Aorta (tissue), 5 donors: Measurements from ENCODE around the gene DDX39A. TPM values are rescaled to one million over a fixed set of nuclear protein-coding genes. Genes with fewer than 3 reads are reported as not detected.

Source experiments
- ATAC-seq: fragments of 200-7000 bp; cut with Tn5 transposase; one replicate; pipeline ENCODE4 v1.9.1; 2022; ENCODE audit warnings: moderate library complexity; ENCODE audit not compliant: low FRiP score
- DNase-seq, 2 donors: peaks; one replicate each; pipeline ENCODE4 v3.0.0-alpha.2; 2020
- H3K27ac ChIP-seq, 2 donors: one replicate each; pipeline ENCODE4 v1.5.1; 2013; ENCODE audit warnings: low read length in 2 of 2, mild to moderate bottlenecking in 2 of 2, moderate library complexity in 2 of 2, control low read depth in 1 of 2, inconsistent platforms in 1 of 2, low read depth in 1 of 2
- H3K27me3 ChIP-seq, 2 donors: one replicate each; pipeline ENCODE4 v1.6.1; 2013; ENCODE audit warnings: control low read depth in 1 of 2, low read length in 1 of 2, mild to moderate bottlenecking in 1 of 2, moderate library complexity in 1 of 2; ENCODE audit not compliant: insufficient read depth in 2 of 2, control insufficient read depth in 1 of 2
- H3K36me3 ChIP-seq, 2 donors: one replicate each; pipeline ENCODE4 v1.6.1; 2013; ENCODE audit warnings: control low read depth in 1 of 2, low read length in 1 of 2, mild to moderate bottlenecking in 1 of 2; ENCODE audit not compliant: insufficient read depth in 2 of 2, control insufficient read depth in 1 of 2
- H3K4me1 ChIP-seq, 2 donors: one replicate each; pipeline ENCODE4 v1.6.1; 2013; ENCODE audit warnings: low read length in 2 of 2, control low read depth in 1 of 2, mild to moderate bottlenecking in 1 of 2, moderate library complexity in 1 of 2; ENCODE audit not compliant: insufficient read depth in 2 of 2, control insufficient read depth in 1 of 2
- H3K4me3 ChIP-seq, 2 donors: one replicate each; pipeline ENCODE4 v1.5.1; 2013; ENCODE audit warnings: low read length in 2 of 2, control low read depth in 1 of 2, mild to moderate bottlenecking in 1 of 2
- H3K9me3 ChIP-seq: one replicate; pipeline ENCODE4 v1.6.1; 2013; ENCODE audit warnings: mild to moderate bottlenecking, low read length; ENCODE audit not compliant: control insufficient read depth
- whole genome bisulfite sequencing, 2 donors: extraction: QIAGEN DNeasy Blood & Tissue Kit; methylation state at CpG; one replicate each; pipeline ENCODE4 v1.1.7; 2013; 5-methylcytosine and 5-hydroxymethylcytosine counted together
- intact Hi-C, 2 donors: fragments of 100-400 bp; cut with DNase I; formaldehyde crosslinking; loops; one replicate each; pipeline versions ENCODE4 v1.14.2 to v1.15.0; 2022
- polyA plus RNA-seq, 2 donors: library from polyadenylated mRNA; stranded (reverse); fragments of 200-250 nt; gene quantifications; one replicate each; pipeline ENCODE4 v1.2.3, GENCODE V29; 2013
- total RNA-seq, 2 donors: library from RNA; stranded (reverse); fragmentation: NEBNext Ultra II Directional; extraction: Animal tissue kit (Norgen Biotek cat#: 25700); gene quantifications; one replicate each; pipeline ENCODE4 v1.2.1, GENCODE V29; 2021
- donor health status: healthy with polysubstance abuse.
- donor health status: Bipolar disorder and iron deficiency.
- donor health status: DM: no; HTN: no; CAD: no.
- donor health status: DM: no; HTN: no; CAD: no.
- donor health status: DM: yes; HTN: yes; CAD: no.

The DDX39A gene
- total and polyA plus RNA-seq, 4 donors: 28.5 to 98.7 (median 47.2) TPM

DNA sequence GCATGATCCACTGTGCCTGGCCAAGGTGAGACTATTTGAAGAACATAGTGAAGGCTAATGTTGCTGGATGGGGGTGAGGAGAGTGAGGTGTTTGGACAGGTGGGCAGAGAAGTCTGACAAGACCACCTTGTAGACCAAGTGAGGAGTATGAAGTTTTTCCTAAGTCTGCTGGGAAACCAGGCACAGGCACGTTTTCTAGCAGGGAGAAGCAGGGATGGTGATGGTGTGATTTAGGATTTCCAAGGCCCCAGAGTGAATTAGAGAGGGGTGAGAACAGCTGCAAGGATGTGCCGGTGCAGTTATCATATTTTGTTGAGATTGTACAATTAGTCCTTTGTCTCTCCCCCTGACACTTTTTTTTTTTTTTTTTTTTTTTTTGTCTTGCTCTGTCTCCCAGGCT is 8.3 kb upstream of the DDX39A start:
- DNase-seq: no peak
- no peak for ATAC-seq
- no peaks in the 10 kb centered on the region for H3K36me3 ChIP-seq
- WGBS, 2 donors: 72 to 80% methylated on average over 2 of the region's 2 CpGs
- no peak overlapping the region for H3K4me3 ChIP-seq
- intact Hi-C loops: no loop called here
- H3K27ac ChIP-seq: no peak overlapping the region
- H3K4me1 ChIP-seq: no peaks in the 10 kb centered on the region
- no peaks in the 10 kb centered on the region for H3K9me3 ChIP-seq
- no peaks in the 10 kb centered on the region for H3K27me3 ChIP-seq

DNA sequence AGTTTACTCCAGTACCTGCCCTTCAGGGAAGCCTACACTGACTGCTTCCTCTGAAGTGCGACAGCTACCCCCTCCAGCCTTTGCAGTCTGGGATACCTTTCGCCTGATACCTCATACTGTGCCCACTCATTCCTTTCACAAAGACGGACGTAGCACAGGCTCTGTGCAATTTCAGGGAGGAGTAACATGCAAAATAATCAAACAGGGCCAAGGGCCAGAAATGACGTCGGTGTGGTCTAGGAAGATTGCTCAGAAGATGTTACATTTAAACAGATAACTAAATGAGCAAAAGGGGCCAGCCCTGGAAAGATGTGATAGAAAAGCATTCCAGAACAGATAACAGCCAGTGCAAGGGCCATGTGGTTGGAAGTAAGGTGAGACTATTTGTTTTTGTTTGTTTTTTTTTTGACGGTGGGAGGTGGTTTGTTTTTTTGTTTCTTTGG is 6.6 kb upstream of the DDX39A start:
- no peaks in the 10 kb centered on the region for H3K36me3 ChIP-seq
- no peak for DNase-seq
- ATAC-seq: no peak
- no peaks in the 10 kb centered on the region for H3K27me3 ChIP-seq
- intact Hi-C loops: no loop called here
- no peak overlapping the region for H3K27ac ChIP-seq
- no peaks in the 10 kb centered on the region for H3K9me3 ChIP-seq
- 75 to 78% methylated on average over 7 of the region's 7 CpGs for WGBS, 2 donors
- H3K4me1 ChIP-seq: no peaks in the 10 kb centered on the region
- H3K4me3 ChIP-seq: no peak overlapping the region

DNA sequence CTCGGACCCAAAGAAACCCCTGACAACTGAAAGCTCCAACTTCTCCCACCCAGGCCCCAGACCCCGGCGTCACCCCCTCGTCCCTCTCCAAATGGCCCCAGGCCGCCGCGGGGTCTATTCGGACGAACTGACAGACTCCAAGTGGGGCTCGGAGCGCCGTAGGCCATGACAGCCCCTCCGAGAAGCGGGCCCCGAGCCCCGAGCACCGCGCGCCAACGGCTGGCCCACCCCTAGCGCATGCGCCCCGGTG is 360 bp downstream of the DDX39A start:
- intact Hi-C loops: no loop called here
- H3K27ac ChIP-seq: peak overlapping the region; percentile 14 to 61
- H3K9me3 ChIP-seq: no peaks in the 10 kb centered on the region
- no peaks in the 10 kb centered on the region for H3K36me3 ChIP-seq
- peak; percentile 89 to 95 for DNase-seq
- H3K4me1 ChIP-seq: no peaks in the 10 kb centered on the region
- WGBS, 2 donors: 0% methylated on average over 23 of the region's 23 CpGs
- H3K4me3 ChIP-seq: peak overlapping the region; percentile 89 to 96
- no peaks in the 10 kb centered on the region for H3K27me3 ChIP-seq
- peak; percentile 92 for ATAC-seq

DNA sequence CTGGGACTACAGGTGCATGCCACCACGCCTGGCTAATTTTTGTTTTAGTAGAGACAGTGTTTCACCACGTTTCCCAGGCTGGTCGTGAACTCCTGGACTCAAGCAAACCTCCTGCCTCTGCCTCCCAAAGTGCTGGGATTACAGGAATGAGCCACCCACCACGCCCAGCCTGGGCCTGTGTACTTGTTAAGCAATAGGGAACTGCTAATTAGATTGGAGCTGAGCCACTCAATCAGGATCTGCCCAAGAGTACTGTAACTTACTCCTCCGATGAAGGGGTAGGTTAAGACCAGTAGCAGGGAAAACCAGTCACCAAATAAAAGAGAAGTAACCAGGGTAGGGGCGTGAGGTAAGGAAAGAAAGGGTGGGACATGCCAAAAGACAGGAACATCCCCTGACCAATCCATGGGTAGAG is 2.3 kb downstream of the DDX39A start:
- 66 to 67% methylated on average over 6 of the region's 6 CpGs for WGBS, 2 donors
- intact Hi-C loops: no loop called here

DNA sequence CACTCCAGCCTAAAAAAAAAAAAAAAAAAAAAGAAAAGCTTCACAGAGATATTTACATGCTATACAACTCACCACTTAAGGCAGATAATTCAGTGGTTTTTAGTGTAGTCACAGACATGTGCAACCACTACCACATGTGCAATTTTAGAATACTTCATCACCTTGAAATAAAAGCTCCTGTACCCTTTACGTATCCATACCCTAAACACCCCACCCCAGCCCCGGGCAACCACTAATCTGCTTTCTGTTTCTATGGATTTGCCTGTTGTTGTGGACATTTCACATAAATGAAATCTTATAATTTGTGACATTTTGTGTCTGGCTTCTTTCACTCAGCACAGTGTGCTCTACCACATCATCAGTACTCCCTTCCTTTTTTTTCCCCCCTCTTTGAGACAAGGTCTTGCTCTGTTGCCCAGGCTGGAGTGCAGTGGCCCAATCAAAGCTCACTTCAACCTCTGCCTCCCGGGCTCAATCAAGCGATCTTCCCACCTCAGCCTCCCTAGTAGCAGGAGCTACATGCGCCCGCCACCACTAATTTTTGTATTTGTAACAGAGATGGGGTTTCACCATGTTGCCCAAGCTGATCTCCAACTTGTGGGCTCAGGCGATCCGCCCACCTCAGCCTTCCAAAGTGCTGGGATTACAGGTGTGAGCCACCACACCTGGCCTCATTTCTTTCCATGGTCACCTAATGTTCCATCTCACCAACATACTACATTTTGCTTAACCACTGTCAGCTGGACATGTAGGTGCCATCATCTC is 4.0 kb downstream of the DDX39A start:
- ATAC-seq (no peak), DNase-seq (no peak)
- intact Hi-C loops: no loop called here
- H3K27ac ChIP-seq: no peak overlapping the region
- H3K4me3 ChIP-seq: no peak overlapping the region
- peaks cover 0 to 4% of the 10 kb centered on the region in 2 donors for H3K36me3 ChIP-seq
- H3K27me3 ChIP-seq: no peaks in the 10 kb centered on the region
- H3K4me1 ChIP-seq: no peaks in the 10 kb centered on the region
- no peaks in the 10 kb centered on the region for H3K9me3 ChIP-seq
- 95 to 96% methylated on average over 8 of the region's 8 CpGs for WGBS, 2 donors

More for the DNA sequence above, 2.3 kb downstream of the DDX39A start:
- no peak overlapping the region for H3K27ac ChIP-seq
- H3K4me1 ChIP-seq: no peaks in the 10 kb centered on the region
- ATAC-seq (no peak), DNase-seq (no peak)
- no peak overlapping the region for H3K4me3 ChIP-seq
- no peaks in the 10 kb centered on the region for H3K9me3 ChIP-seq
- peaks cover 0 to 4% of the 10 kb centered on the region in 2 donors for H3K36me3 ChIP-seq
- no peaks in the 10 kb centered on the region for H3K27me3 ChIP-seq

DNA sequence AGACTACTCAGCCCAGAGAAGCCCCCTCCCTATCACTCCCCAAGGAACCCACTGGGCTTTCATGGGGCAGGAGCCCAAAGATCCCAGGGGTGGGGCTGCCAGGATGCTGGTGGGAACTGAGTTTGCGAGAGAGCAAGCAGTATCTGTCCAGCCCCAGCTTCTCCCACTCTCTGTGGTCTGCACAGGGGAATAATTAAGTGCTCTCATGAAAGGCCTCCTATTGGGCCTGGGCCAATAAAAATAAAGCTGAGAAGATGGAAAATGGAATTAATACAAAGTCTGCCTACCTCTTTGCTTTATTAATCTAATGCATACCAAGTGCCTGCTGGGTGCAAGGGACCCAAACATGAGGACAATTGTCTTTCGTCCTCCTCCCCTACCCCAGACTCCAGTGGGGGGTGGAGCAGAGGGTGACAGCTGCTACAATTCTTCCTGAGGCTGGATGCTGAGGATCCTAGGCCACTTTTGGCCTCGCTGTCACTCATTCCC is 5.4 kb downstream of the DDX39A start:
- peaks cover 0 to 10% of the 10 kb centered on the region in 2 donors for H3K36me3 ChIP-seq
- intact Hi-C loops: no loop called here
- no peaks in the 10 kb centered on the region for H3K9me3 ChIP-seq
- ATAC-seq (no peak), DNase-seq (no peak)
- H3K27me3 ChIP-seq: no peaks in the 10 kb centered on the region
- 32 to 44% methylated on average over 3 of the region's 3 CpGs for WGBS, 2 donors
- H3K4me1 ChIP-seq: no peaks in the 10 kb centered on the region
- H3K4me3 ChIP-seq: no peak overlapping the region
- no peak overlapping the region for H3K27ac ChIP-seq

DNA sequence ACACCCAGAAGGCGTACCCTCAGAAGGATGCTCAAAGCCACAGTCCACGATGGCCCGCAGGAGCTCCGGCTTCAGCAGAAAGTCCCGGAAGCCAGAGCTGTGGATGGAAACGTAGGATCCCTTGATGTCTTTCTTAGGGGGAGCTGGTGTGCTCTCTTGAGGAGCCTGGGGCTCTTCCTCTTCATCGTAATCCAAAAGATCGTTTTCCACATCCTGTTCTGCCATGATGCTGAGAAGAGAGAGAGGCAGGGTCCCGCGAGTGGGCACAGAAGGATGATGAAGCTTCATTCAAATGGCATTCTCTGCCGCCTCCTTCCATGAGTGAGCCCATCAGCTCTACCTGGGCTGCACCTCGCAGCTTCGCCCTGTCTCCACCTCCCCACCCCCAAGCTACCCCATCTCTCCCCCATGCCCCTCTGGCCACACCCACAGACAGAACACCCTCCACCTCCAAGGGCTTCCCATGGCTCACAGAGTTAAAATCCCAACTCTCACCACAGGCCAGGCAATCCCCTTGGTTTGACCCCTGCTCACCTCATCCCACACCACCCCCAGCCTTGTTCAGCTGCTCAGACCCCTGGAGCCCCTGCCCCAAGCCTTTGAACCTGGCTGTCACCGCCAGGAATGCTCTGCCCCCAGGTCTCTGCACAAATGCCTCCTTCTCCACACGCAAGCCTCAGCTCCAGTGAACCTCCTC is 6.0 kb downstream of the DDX39A start:
- ATAC-seq (no peak), DNase-seq (no peak)
- Histone ChIP-seq H3K9me3 (no peaks in the 10 kb centered on the region), H3K4me1 (no peaks in the 10 kb centered on the region), H3K36me3 (peaks cover 0 to 10% of the 10 kb centered on the region in 2 donors), H3K27ac (no peak overlapping the region), H3K27me3 (no peaks in the 10 kb centered on the region), H3K4me3 (no peak overlapping the region)
- intact Hi-C loops: no loop called here
- 71 to 78% methylated on average over 15 of the region's 15 CpGs for WGBS, 2 donors

DNA sequence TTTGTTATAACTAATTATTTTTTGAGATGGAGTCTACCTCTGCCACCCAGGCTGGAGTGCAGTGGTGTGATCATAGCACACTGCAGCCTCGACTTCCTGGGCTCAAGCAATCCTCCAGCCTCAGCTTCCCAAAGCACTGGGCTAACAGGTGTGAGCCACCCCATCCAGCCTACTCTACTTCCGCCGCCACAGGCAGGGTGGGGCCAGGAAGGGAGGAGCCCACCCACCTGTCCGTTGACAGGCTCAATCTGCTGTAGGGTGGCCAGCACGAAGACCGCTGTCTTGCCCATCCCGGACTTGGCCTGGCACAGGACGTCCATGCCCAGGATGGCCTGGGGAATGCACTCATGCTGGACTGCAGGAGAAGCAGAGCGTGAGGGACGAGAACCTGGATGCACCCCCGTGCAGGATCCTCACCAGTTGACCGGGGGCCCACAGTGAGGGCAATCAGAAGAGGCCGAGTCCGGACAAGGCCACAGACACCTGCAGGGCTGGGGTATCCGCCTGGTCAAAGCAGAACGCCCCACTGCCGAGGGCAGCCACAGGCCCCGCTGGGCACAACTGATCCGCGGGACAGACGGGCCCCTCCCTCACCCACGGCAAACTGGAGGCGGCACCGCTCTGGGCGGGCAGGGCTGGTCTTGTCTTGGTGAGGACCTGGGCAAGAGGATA is 6.7 kb downstream of the DDX39A start:
- Histone ChIP-seq H3K27me3 (no peaks in the 10 kb centered on the region), H3K36me3 (peaks cover 0 to 14% of the 10 kb centered on the region in 2 donors), H3K27ac (no peak overlapping the region), H3K4me1 (no peaks in the 10 kb centered on the region), H3K4me3 (no peak overlapping the region), H3K9me3 (no peaks in the 10 kb centered on the region)
- DNase-seq: no peak
- WGBS, 2 donors: 87 to 89% methylated on average over 23 to 25 of the region's 25 CpGs
- ATAC-seq: no peak
- intact Hi-C loops: no loop called here
